ENCODE results near the gene RGSL1. TPM values are rescaled to one million over a fixed set of nuclear protein-coding genes. Genes with fewer than 3 reads are reported as not detected.
A peak's percentile ranks its signal among the peaks of the same experiment; 100 is the strongest.

RGSL1 gene
- total and polyA plus RNA-seq, 7 experiments from 2014 or later: not detected

- H3K36me3 ChIP-seq (ENCODE audit: control insufficient read depth in 2 of 3, insufficient read depth in 3 of 3, low read length in 3 of 3): peaks cover 5 to 25% (median 8%) of the 10 kb centered on the region in 3 experiments
- Mint-ChIP-seq H3K4me3 (no peak overlapping the region), H3K36me3 (peaks cover 5 to 21% (median 20%) of the 10 kb centered on the region in 5 donors), H3K4me1 (no peaks in the 10 kb centered on the region), H3K27me3 (peaks cover 0 to 6% (median 0%) of the 10 kb centered on the region in 5 donors), H3K27ac (no peak overlapping the region), H3K9me3 (no peaks in the 10 kb centered on the region)
- ATAC-seq: no peak
- no peaks in the 10 kb centered on the region for H3K4me1 ChIP-seq (ENCODE audit: control insufficient read depth in 2 of 2, insufficient read depth in 2 of 2, low read length in 2 of 2)
- H3K27ac ChIP-seq (ENCODE audit: low read depth, low read length): no peak overlapping the region
- no peak for DNase-seq
- ChIA-PET POLR2A (no interaction called here), CTCF (no interaction called here)
- H3K27me3 ChIP-seq (ENCODE audit: control insufficient read depth in 2 of 2, insufficient read depth in 2 of 2, low read length in 2 of 2): peaks cover 0 to 3% of the 10 kb centered on the region in 2 donors
- H3K9me3 ChIP-seq (ENCODE audit: control insufficient read depth in 2 of 3, low read length in 3 of 3): no peaks in the 10 kb centered on the region
- intact Hi-C loops (cut with micrococcal nuclease): no loop called here
- H3K4me3 ChIP-seq (ENCODE audit: low read length): no peak overlapping the region
Measured at GRCh38 chr1:182570611-182570970, 120.6 kb downstream of the RGSL1 start.

- Mint-ChIP-seq H3K36me3 (peaks cover 17 to 43% (median 41%) of the 10 kb centered on the region in 5 donors), H3K4me3 (no peak overlapping the region), H3K4me1 (peaks cover 0 to 19% (median 17%) of the 10 kb centered on the region in 7 donors), H3K9me3 (no peaks in the 10 kb centered on the region), H3K27ac (no peak overlapping the region), H3K27me3 (no peaks in the 10 kb centered on the region)
- DNase-seq (no peak), ATAC-seq (no peak)
- Histone ChIP-seq H3K27ac (ENCODE audit: low read depth, low read length) (no peak overlapping the region), H3K27me3 (ENCODE audit: control insufficient read depth in 2 of 2, insufficient read depth in 2 of 2, low read length in 2 of 2) (no peaks in the 10 kb centered on the region), H3K36me3 (ENCODE audit: control insufficient read depth in 2 of 3, insufficient read depth in 3 of 3, low read length in 3 of 3) (peaks cover 5 to 52% (median 11%) of the 10 kb centered on the region in 3 experiments), H3K9me3 (ENCODE audit: control insufficient read depth in 2 of 3, low read length in 3 of 3) (no peaks in the 10 kb centered on the region), H3K4me1 (ENCODE audit: control insufficient read depth in 2 of 2, insufficient read depth in 2 of 2, low read length in 2 of 2) (no peaks in the 10 kb centered on the region), H3K4me3 (ENCODE audit: low read length) (no peak overlapping the region)
- ChIA-PET POLR2A (interaction anchor here (1.1 kb wide), 1 partner anchor 14 kb away, joined by 3 read pairs; no protein-coding TSS in a partner anchor), CTCF (interaction anchor here (1.4 kb wide), 1 partner anchor 487 kb away, joined by 3 read pairs; no protein-coding TSS in a partner anchor)
- intact Hi-C loops (cut with micrococcal nuclease): no loop called here
Measured at GRCh38 chr1:182574156-182574555, 124.2 kb downstream of the RGSL1 start.

- Mint-ChIP-seq H3K36me3 (peaks cover 25 to 57% (median 55%) of the 10 kb centered on the region in 5 donors), H3K4me1 (peaks cover 0 to 31% (median 29%) of the 10 kb centered on the region in 7 donors), H3K4me3 (no peak overlapping the region), H3K27ac (no peak overlapping the region), H3K27me3 (no peaks in the 10 kb centered on the region), H3K9me3 (no peaks in the 10 kb centered on the region)
- no peaks in the 10 kb centered on the region for H3K9me3 ChIP-seq (ENCODE audit: control insufficient read depth in 2 of 3, low read length in 3 of 3)
- intact Hi-C loops (cut with micrococcal nuclease): no loop called here
- ATAC-seq (no peak), DNase-seq (no peak)
- ChIA-PET CTCF (no interaction called here), POLR2A (no interaction called here)
- no peaks in the 10 kb centered on the region for H3K4me1 ChIP-seq (ENCODE audit: control insufficient read depth in 2 of 2, insufficient read depth in 2 of 2, low read length in 2 of 2)
- peaks cover 13 to 67% (median 21%) of the 10 kb centered on the region in 3 experiments for H3K36me3 ChIP-seq (ENCODE audit: control insufficient read depth in 2 of 3, insufficient read depth in 3 of 3, low read length in 3 of 3)
- H3K27me3 ChIP-seq (ENCODE audit: control insufficient read depth in 2 of 2, insufficient read depth in 2 of 2, low read length in 2 of 2): no peaks in the 10 kb centered on the region
- H3K27ac ChIP-seq (ENCODE audit: low read depth, low read length): no peak overlapping the region
- H3K4me3 ChIP-seq (ENCODE audit: low read length): no peak overlapping the region
Measured at GRCh38 chr1:182575540-182576149, 125.7 kb downstream of the RGSL1 start.

- peak overlapping the region in 1 of 9 donors; percentile 12 for H3K27ac Mint-ChIP-seq
- peaks cover 17 to 76% (median 70%) of the 10 kb centered on the region in 7 donors for H3K4me1 Mint-ChIP-seq
- POLR2A ChIA-PET: interaction anchor here (2.4 kb wide), 1 partner anchor 8 kb away, joined by 6 read pairs; the partner anchor contains the start of gene RNASEL
Measured at GRCh38 chr1:182580736-182581135, 130.8 kb downstream of the RGSL1 start.

GRCh38 chr1:182584746-182585145 lies 134.8 kb downstream of the RGSL1 start:
- peaks cover 20 to 42% (median 32%) of the 10 kb centered on the region in 3 experiments for H3K36me3 ChIP-seq (ENCODE audit: control insufficient read depth in 2 of 3, insufficient read depth in 3 of 3, low read length in 3 of 3)
- ATAC-seq (no peak), DNase-seq (no peak)
- peaks cover 27 to 66% (median 54%) of the 10 kb centered on the region in 5 donors for H3K36me3 Mint-ChIP-seq
- H3K4me1 ChIP-seq (ENCODE audit: control insufficient read depth in 2 of 2, insufficient read depth in 2 of 2, low read length in 2 of 2): peaks cover 34 to 45% of the 10 kb centered on the region in 2 donors
- no peaks in the 10 kb centered on the region for H3K27me3 ChIP-seq (ENCODE audit: control insufficient read depth in 2 of 2, insufficient read depth in 2 of 2, low read length in 2 of 2)
- H3K27ac Mint-ChIP-seq: peak overlapping the region in 2 of 9 donors; percentile 17 to 53
- no peaks in the 10 kb centered on the region for H3K9me3 ChIP-seq (ENCODE audit: control insufficient read depth in 2 of 3, low read length in 3 of 3)
- CTCF ChIA-PET: interaction anchor here (0.5 to 1.1 kb wide), 2 partner anchors 16 to 201 kb away, joined by 3 read pairs; no protein-coding TSS in a partner anchor
- no peak overlapping the region for H3K27ac ChIP-seq (ENCODE audit: low read depth, low read length)
- no peaks in the 10 kb centered on the region for H3K27me3 Mint-ChIP-seq
- POLR2A ChIA-PET: no interaction called here
- intact Hi-C loops (cut with micrococcal nuclease): loop anchor here (5.0 kb wide), 1 partner anchor 192 kb away; the partner anchor contains the start of gene GLUL (in 2 of the 2)
- peaks cover 0 to 2% (median 0%) of the 10 kb centered on the region in 11 donors for H3K9me3 Mint-ChIP-seq
- H3K4me1 Mint-ChIP-seq: peaks cover 36 to 88% (median 78%) of the 10 kb centered on the region in 7 donors
- H3K4me3 Mint-ChIP-seq: peak overlapping the region in 9 of 10 donors; percentile 43 to 82 (median 76)
- peak overlapping the region; percentile 20 for H3K4me3 ChIP-seq (ENCODE audit: low read length)

More at GRCh38 chr1:182580736-182581135, 130.8 kb downstream of the RGSL1 start:
- no peak for DNase-seq
- H3K36me3 Mint-ChIP-seq: peaks cover 31 to 78% (median 67%) of the 10 kb centered on the region in 5 donors
- Histone ChIP-seq H3K27ac (ENCODE audit: low read depth, low read length) (no peak overlapping the region), H3K4me3 (ENCODE audit: low read length) (no peak overlapping the region), H3K36me3 (ENCODE audit: control insufficient read depth in 2 of 3, insufficient read depth in 3 of 3, low read length in 3 of 3) (peaks cover 25 to 68% (median 32%) of the 10 kb centered on the region in 3 experiments), H3K9me3 (ENCODE audit: control insufficient read depth in 2 of 3, low read length in 3 of 3) (no peaks in the 10 kb centered on the region), H3K27me3 (ENCODE audit: control insufficient read depth in 2 of 2, insufficient read depth in 2 of 2, low read length in 2 of 2) (no peaks in the 10 kb centered on the region), H3K4me1 (ENCODE audit: control insufficient read depth in 2 of 2, insufficient read depth in 2 of 2, low read length in 2 of 2) (peaks cover 25 to 36% of the 10 kb centered on the region in 2 donors)
- intact Hi-C loops (cut with micrococcal nuclease): no loop called here
- no peaks in the 10 kb centered on the region for H3K9me3 Mint-ChIP-seq
- H3K27me3 Mint-ChIP-seq: no peaks in the 10 kb centered on the region
- ATAC-seq: no peak
- CTCF ChIA-PET: no interaction called here
- peak overlapping the region in 1 of 10 donors; percentile 38 for H3K4me3 Mint-ChIP-seq

GRCh38 chr1:182586380-182586779 lies 136.4 kb downstream of the RGSL1 start:
- no peak for ATAC-seq
- no peak overlapping the region for H3K4me3 ChIP-seq (ENCODE audit: low read length)
- peaks cover 41 to 80% (median 71%) of the 10 kb centered on the region in 7 donors for H3K4me1 Mint-ChIP-seq
- H3K36me3 Mint-ChIP-seq: peaks cover 22 to 51% (median 40%) of the 10 kb centered on the region in 5 donors
- H3K36me3 ChIP-seq (ENCODE audit: control insufficient read depth in 2 of 3, insufficient read depth in 3 of 3, low read length in 3 of 3): peaks cover 12 to 26% (median 19%) of the 10 kb centered on the region in 3 experiments
- H3K4me1 ChIP-seq (ENCODE audit: control insufficient read depth in 2 of 2, insufficient read depth in 2 of 2, low read length in 2 of 2): peaks cover 34 to 45% of the 10 kb centered on the region in 2 donors
- H3K27me3 ChIP-seq (ENCODE audit: control insufficient read depth in 2 of 2, insufficient read depth in 2 of 2, low read length in 2 of 2): no peaks in the 10 kb centered on the region
- POLR2A ChIA-PET: interaction anchor here (0.8 to 1.5 kb wide), 2 partner anchors 204 to 499 kb away, joined by 3 to 4 read pairs; no protein-coding TSS in a partner anchor
- H3K9me3 Mint-ChIP-seq: peaks cover 0 to 2% (median 0%) of the 10 kb centered on the region in 11 donors
- H3K4me3 Mint-ChIP-seq: peak overlapping the region in 8 of 10 donors; percentile 58 to 82 (median 78)
- DNase-seq: no peak
- intact Hi-C loops (cut with micrococcal nuclease): loop anchor here (5.0 kb wide), 1 partner anchor 194 kb away; the partner anchor contains the start of gene GLUL (in 2 of the 2)
- CTCF ChIA-PET: no interaction called here
- H3K27me3 Mint-ChIP-seq: no peaks in the 10 kb centered on the region
- H3K9me3 ChIP-seq (ENCODE audit: control insufficient read depth in 2 of 3, low read length in 3 of 3): no peaks in the 10 kb centered on the region
- peak overlapping the region in 2 of 9 donors; percentile 4 to 49 for H3K27ac Mint-ChIP-seq
- H3K27ac ChIP-seq (ENCODE audit: low read depth, low read length): no peak overlapping the region

Measured in naive thymus-derived CD4-positive, alpha-beta T cell (primary cell).